Stimulated activated CD8-positive, alpha-beta memory T cell treated with anti-CD3 and anti-CD28 coated beads, Interleukin-4, amount 100 ng/mL, for 1 hour (primary cell): Measurements from ENCODE around the gene HNRNPK.
"Not testable (repeated sequence)": the region's sequence is repeated elsewhere in the genome, so short reads cannot be mapped to it uniquely, and the experiment has no call there.

Experiments
- DNase-seq, 2 donors: peaks; one replicate each; pipeline ENCODE4 v3.0.0-alpha.2; 2020; ENCODE audit warnings: low read depth in 2 of 2, low spot score in 1 of 2

HNRNPK gene

DNA sequence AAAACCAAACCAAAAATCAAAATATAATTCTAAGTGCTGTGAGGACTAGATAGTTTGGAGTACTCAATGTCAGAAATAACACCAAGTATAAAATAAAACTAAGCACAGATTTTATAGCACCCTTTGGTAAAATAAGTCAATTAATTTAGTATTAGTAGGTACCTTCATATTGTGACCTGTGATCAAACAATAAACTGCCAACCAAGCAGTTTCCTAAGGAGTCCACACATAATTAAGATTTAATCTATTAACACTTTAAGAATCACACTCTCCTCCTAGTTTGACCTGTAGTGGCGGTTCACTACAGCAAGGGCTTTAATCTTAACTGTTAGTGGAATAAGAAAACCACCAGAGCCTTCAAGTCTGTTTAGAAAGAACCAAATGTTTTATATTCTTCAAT is 2.8 kb downstream of the HNRNPK start:
- DNase-seq, result no peak

GRCh38 chr9:83976372-83976771 is 3.6 kb downstream of the HNRNPK start:
- no peak for DNase-seq

DNA sequence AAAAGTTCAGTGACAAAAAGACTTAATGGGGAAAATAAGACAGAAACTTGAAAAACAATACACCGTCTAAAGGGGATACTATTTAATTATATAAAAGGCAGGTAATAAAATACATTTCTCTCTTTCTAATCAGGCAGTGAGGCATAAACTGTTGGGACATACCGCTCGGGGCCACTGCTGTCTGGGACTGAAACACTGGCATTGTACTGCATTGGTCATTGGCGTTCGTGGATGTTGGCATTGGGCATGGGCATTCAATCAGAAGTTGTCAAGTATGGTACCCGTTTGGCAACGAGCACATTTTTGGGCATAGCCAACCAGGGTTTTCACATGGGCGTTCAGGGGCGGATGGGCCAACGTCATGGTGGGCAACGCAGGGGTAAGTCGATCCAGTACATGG is 4.7 kb downstream of the HNRNPK start:
- DNase-seq, result no peak

- no peak for DNase-seq
Measured at GRCh38 chr9:83972286-83972685, 7.7 kb downstream of the HNRNPK start.

DNA sequence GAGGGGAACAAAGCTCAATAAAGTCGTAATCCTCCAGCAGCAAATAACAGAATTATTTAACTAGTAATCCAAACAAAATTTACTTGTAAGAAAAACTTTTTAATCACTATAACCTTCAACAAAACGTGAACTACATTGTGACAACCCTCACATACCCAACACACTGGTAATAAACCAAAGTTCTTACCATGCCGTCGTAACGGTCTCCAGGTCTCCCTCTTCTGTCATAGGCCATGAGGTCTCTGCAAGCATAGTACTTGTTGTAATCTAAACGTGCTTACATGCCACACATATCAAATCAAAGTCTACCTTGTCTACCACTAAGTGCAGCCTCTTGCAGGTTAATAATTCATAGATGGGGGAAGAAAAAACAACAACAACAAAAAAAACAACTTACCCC is 8.5 kb downstream of the HNRNPK start:
- no peak for DNase-seq

GRCh38 chr9:83969602-83970001 is 10.4 kb downstream of the HNRNPK start:
- DNase-seq, result no peak

DNA sequence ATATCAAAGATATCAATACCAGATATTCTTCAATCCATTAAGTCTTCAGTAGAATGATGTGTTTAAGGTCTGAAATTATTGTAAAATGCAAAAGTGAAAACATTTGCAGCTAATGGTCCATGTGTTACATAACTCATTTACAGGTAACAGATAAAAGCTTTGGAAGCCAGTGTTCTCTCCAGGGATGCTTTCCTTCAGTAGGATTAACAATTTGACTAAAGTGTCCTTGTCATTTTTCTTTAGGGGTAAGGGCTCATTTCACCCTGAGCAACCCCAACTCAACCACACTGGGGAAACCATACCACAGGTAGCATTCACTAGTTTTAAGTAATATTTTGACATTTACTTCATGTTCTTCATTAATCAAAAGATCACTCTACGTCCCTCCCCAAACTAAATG is 12.9 kb downstream of the HNRNPK start:
- DNase-seq, result no peak

- DNase-seq, result no peak
Measured at GRCh38 chr9:83966209-83966582, 13.8 kb downstream of the HNRNPK start.

GRCh38 chr9:83965350-83966208 is 14.4 kb downstream of the HNRNPK start:
- DNase-seq, result no peak

DNA sequence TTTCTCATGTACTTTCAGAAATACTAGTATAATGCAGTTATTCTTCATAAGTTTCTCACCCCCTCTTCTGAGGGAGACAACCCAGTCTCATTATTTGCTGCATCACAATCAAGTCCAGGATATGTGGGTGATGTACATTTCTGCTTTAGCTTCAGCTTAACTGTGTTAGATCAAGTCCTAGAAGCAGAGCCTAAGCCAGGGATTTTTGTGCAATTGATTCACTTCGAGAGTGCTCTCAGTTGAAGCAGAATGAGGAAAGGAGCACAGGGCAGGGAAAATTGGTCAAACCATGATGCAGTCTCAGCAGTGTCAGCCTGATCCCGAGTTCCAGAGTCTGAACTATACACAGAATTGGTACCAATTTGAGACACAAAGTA is 15.1 kb downstream of the HNRNPK start:
- no peak for DNase-seq

DNA sequence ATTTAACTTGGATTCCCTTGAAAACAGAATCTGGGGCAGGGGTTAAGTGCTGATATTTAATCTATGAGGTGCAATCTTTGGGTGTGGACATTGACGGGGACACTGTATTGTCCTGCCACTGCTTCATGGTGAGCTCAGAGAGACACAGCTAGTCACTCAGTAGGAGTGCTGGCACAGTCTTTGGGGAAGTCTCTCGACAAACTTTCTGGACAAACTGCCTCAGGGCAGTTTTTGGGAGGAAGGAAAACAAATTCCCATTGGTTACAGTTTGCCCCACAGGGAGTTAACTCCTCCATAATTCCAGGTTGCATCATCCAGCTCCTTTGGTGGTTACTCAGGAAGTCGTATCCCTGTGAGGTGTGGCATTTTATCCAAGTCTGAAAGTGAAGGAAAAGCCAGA is 17.9 kb downstream of the HNRNPK start:
- DNase-seq, result no peak

GRCh38 chr9:83960991-83961390 is 19.0 kb downstream of the HNRNPK start:
- DNase-seq, result no peak

DNA sequence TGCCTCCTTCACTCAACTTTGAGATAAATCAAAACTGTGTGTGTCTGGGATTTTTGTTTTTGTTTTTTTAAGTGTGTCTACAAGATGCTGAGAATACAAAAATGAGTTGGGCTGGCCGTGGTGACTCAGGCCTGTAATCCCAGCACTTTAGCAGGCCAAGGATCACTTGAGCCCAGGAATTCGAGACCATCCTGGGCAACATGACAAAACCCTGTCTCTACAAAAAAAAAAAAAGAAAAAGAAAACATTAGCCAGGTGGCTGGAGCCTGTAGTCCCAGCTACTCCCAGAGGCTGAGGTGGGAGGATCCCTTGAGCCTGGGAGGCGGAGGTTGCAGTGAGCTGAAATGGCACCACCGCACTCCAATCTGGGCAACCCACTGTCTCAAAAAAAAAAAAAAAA is 21.0 kb downstream of the HNRNPK start:
- DNase-seq, result no peak

- no peak for DNase-seq
Measured at GRCh38 chr9:83957248-83957513, 22.8 kb downstream of the HNRNPK start.

GRCh38 chr9:83956436-83957247 is 23.4 kb downstream of the HNRNPK start:
- no peak for DNase-seq

- no peak for DNase-seq
Measured at GRCh38 chr9:83956086-83956435, 24.0 kb downstream of the HNRNPK start.

DNA sequence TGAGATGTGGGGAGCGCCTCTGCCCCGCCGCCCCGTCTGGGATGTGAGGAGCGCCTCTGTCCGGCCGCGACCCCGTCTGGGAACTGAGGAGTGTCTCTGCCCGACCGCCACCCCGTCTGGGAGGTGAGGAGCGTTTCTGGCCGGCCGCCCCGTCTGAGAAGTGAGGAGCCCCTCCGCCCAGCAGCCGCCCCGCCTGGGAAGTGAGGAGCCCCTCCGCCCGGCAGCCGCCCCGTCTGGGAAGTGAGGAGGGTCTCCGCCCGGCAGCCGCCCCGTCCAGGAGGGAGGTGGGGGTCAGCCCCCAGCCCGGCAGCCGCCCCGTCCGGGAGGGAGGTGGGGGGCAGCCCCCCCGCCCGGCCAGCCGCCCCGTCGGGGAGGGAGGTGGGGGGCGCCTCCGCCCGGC is 31.9 kb downstream of the HNRNPK start:
- DNase-seq, result not testable (repeated sequence)

DNA sequence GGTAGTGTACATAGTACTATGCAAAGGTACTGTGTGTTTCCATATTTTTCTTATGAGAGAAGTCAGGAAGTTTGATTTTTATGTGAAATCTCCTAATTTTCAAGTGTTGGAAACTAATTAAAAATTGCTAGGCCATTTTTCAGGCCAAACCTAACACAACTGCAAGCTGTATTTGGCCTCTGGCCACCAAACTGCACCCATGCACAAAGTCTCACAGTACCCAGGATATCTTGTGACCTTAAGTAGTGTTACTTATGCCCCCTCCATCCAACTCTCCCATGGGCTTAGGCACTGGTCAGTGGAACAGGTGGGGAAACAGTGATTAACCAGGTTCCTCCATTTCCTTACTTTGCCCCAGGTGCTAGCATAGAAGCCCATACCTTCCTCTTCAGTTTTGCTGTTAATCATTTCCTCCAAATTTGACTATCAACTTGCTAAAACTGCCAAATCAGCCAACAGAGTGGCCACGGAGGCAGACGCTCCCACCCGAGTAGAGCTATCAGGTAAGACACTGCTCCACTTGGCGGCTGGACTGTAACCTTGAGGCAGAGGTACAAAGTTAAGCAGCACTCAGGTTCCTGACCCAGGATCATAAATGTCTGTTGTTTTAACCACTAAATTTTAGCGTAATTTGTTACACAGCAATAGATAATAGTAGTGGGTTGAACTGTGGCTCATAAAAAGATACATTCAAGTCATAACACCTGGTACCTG is 39.3 kb downstream of the HNRNPK start:
- no peak for DNase-seq

GRCh38 chr9:83937861-83938455 is 42.1 kb downstream of the HNRNPK start:
- DNase-seq, result no peak

DNA sequence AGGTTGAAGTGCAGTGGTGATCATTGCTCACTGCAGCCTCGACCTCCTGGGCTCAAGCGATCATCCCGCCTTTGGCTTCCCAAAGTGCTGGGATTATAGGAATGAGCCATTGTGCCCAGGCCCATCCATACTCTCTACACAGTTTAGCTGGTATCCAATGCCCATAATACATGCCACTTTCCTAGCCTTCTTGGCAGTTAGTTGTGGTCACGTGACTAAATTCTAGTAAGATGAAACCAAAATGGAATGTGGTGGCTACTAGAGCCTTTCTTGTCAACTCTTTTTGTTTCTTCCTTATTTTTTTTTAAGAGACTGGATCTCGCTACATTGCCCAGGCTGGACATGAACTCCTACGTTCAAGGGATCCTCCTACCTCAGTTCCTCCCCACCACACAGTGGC is 43.5 kb downstream of the HNRNPK start:
- no peak for DNase-seq

DNA sequence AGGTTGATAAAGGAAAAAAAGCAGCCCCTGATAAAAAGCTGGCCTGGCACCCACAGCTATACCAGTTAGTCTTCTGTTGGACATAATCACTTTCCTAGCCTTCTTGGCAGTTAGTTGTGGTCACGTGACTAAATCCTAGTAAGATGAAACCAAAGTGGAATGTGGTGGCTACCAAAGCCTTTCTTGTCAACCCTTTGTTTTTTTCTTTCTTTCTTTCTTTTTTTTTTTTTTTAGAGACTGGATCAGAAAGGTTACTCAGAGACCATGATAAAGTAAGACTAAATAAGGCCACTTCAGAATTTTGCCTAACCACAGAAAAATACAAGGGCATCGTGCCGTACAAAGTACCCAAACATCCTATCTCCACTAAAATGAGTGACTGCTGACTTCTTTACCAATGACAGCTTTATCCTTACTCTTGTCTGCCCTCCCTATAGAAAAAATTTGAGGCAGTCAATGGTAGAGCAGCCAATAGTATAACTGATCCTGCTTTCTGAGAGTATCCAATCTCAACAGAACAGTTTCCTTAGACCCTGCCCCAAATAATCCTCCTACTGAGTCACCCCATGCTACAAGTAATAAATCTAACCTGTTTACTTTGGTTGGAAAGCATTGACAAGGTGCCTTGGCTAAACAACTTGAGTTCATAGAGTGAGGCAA is 44.6 kb downstream of the HNRNPK start:
- no peak for DNase-seq
